ENCODE measurements around the gene KCNMA1. TPM values are rescaled to one million over a fixed set of nuclear protein-coding genes. Genes with fewer than 3 reads are reported as not detected.

KCNMA1 gene
- total and polyA plus RNA-seq, 4 donors = 36.2 to 95.0 (median 54.3) TPM

GRCh38 chr10:77539147-77539935 lies 98.3 kb downstream of the KCNMA1 start:
- Histone ChIP-seq H3K4me1 (ENCODE audit: control insufficient read depth, insufficient read depth, low read length) (no peaks in the 10 kb centered on the region), H3K4me3 (ENCODE audit: low read depth, low read length) (no peak overlapping the region), H3K9me3 (ENCODE audit: control insufficient read depth, insufficient read depth, low read length) (no peaks in the 10 kb centered on the region), H3K27me3 (ENCODE audit: control insufficient read depth, insufficient read depth, low read length) (no peaks in the 10 kb centered on the region), H3K36me3 (ENCODE audit: control insufficient read depth, insufficient read depth, low read length) (no peaks in the 10 kb centered on the region), H3K27ac (ENCODE audit: low read depth, low read length) (no peak overlapping the region)
- no peak for DNase-seq (ENCODE audit: low read depth in 4 of 6, low spot score in 6 of 6)
- WGBS (ENCODE audit: insufficient coverage) = 69% methylated on average over 4 of the region's 7 CpGs

GRCh38 chr10:77537720-77538373 lies 99.8 kb downstream of the KCNMA1 start:
- peak in 1 of 6 donors; percentile 84 for DNase-seq (ENCODE audit: low read depth in 4 of 6, low spot score in 6 of 6)
- Histone ChIP-seq H3K27ac (ENCODE audit: low read depth, low read length) (no peak overlapping the region), H3K36me3 (ENCODE audit: control insufficient read depth, insufficient read depth, low read length) (no peaks in the 10 kb centered on the region), H3K4me1 (ENCODE audit: control insufficient read depth, insufficient read depth, low read length) (no peaks in the 10 kb centered on the region), H3K27me3 (ENCODE audit: control insufficient read depth, insufficient read depth, low read length) (no peaks in the 10 kb centered on the region), H3K9me3 (ENCODE audit: control insufficient read depth, insufficient read depth, low read length) (no peaks in the 10 kb centered on the region), H3K4me3 (ENCODE audit: low read depth, low read length) (no peak overlapping the region)
- WGBS (ENCODE audit: insufficient coverage) = 81% methylated on average over 6 of the region's 13 CpGs

GRCh38 chr10:77537071-77537470 lies 100.5 kb downstream of the KCNMA1 start:
- H3K4me1 ChIP-seq (ENCODE audit: control insufficient read depth, insufficient read depth, low read length) = no peaks in the 10 kb centered on the region

GRCh38 chr10:77533887-77534278 lies 103.7 kb downstream of the KCNMA1 start:
- Histone ChIP-seq H3K9me3 (ENCODE audit: control insufficient read depth, insufficient read depth, low read length) (no peaks in the 10 kb centered on the region), H3K36me3 (ENCODE audit: control insufficient read depth, insufficient read depth, low read length) (no peaks in the 10 kb centered on the region), H3K4me3 (ENCODE audit: low read depth, low read length) (no peak overlapping the region), H3K4me1 (ENCODE audit: control insufficient read depth, insufficient read depth, low read length) (peaks cover 2% of the 10 kb centered on the region), H3K27ac (ENCODE audit: low read depth, low read length) (no peak overlapping the region), H3K27me3 (ENCODE audit: control insufficient read depth, insufficient read depth, low read length) (no peaks in the 10 kb centered on the region)
- no CpG with 5 or more reads among the region's 1 CpG for WGBS (ENCODE audit: insufficient coverage)
- no peak for DNase-seq (ENCODE audit: low read depth in 4 of 6, low spot score in 6 of 6)

More at GRCh38 chr10:77537071-77537470, 100.5 kb downstream of the KCNMA1 start:
- Histone ChIP-seq H3K4me3 (ENCODE audit: low read depth, low read length) (no peak overlapping the region), H3K27ac (ENCODE audit: low read depth, low read length) (no peak overlapping the region), H3K9me3 (ENCODE audit: control insufficient read depth, insufficient read depth, low read length) (no peaks in the 10 kb centered on the region), H3K27me3 (ENCODE audit: control insufficient read depth, insufficient read depth, low read length) (no peaks in the 10 kb centered on the region), H3K36me3 (ENCODE audit: control insufficient read depth, insufficient read depth, low read length) (no peaks in the 10 kb centered on the region)
- DNase-seq (ENCODE audit: low read depth in 4 of 6, low spot score in 6 of 6) = no peak
- WGBS (ENCODE audit: insufficient coverage) = 75% methylated on average over 2 of the region's 2 CpGs

- Histone ChIP-seq H3K36me3 (ENCODE audit: control insufficient read depth, insufficient read depth, low read length) (no peaks in the 10 kb centered on the region), H3K4me1 (ENCODE audit: control insufficient read depth, insufficient read depth, low read length) (peaks cover 2% of the 10 kb centered on the region), H3K9me3 (ENCODE audit: control insufficient read depth, insufficient read depth, low read length) (no peaks in the 10 kb centered on the region), H3K27ac (ENCODE audit: low read depth, low read length) (no peak overlapping the region), H3K4me3 (ENCODE audit: low read depth, low read length) (no peak overlapping the region), H3K27me3 (ENCODE audit: control insufficient read depth, insufficient read depth, low read length) (no peaks in the 10 kb centered on the region)
- 61% methylated on average over 5 of the region's 6 CpGs for WGBS (ENCODE audit: insufficient coverage)
- no peak for DNase-seq (ENCODE audit: low read depth in 4 of 6, low spot score in 6 of 6)
Observed at GRCh38 chr10:77533146-77533886, 104.3 kb downstream of the KCNMA1 start.

GRCh38 chr10:77532068-77532467 lies 105.5 kb downstream of the KCNMA1 start:
- H3K36me3 ChIP-seq (ENCODE audit: control insufficient read depth, insufficient read depth, low read length) = no peaks in the 10 kb centered on the region
- no peaks in the 10 kb centered on the region for H3K9me3 ChIP-seq (ENCODE audit: control insufficient read depth, insufficient read depth, low read length)
- no peak overlapping the region for H3K4me3 ChIP-seq (ENCODE audit: low read depth, low read length)
- H3K27ac ChIP-seq (ENCODE audit: low read depth, low read length) = no peak overlapping the region
- 79% methylated on average over 10 of the region's 12 CpGs for WGBS (ENCODE audit: insufficient coverage)
- peaks cover 10% of the 10 kb centered on the region for H3K4me1 ChIP-seq (ENCODE audit: control insufficient read depth, insufficient read depth, low read length)
- DNase-seq (ENCODE audit: low read depth in 4 of 6, low spot score in 6 of 6) = no peak
- no peaks in the 10 kb centered on the region for H3K27me3 ChIP-seq (ENCODE audit: control insufficient read depth, insufficient read depth, low read length)

GRCh38 chr10:77531441-77532001 lies 106.1 kb downstream of the KCNMA1 start:
- peaks cover 13% of the 10 kb centered on the region for H3K4me1 ChIP-seq (ENCODE audit: control insufficient read depth, insufficient read depth, low read length)
- H3K27me3 ChIP-seq (ENCODE audit: control insufficient read depth, insufficient read depth, low read length) = no peaks in the 10 kb centered on the region
- no peak overlapping the region for H3K27ac ChIP-seq (ENCODE audit: low read depth, low read length)
- H3K9me3 ChIP-seq (ENCODE audit: control insufficient read depth, insufficient read depth, low read length) = no peaks in the 10 kb centered on the region
- peak in 1 of 6 donors; percentile 39 for DNase-seq (ENCODE audit: low read depth in 4 of 6, low spot score in 6 of 6)
- no peaks in the 10 kb centered on the region for H3K36me3 ChIP-seq (ENCODE audit: control insufficient read depth, insufficient read depth, low read length)
- WGBS (ENCODE audit: insufficient coverage) = 53% methylated on average over 9 of the region's 10 CpGs
- no peak overlapping the region for H3K4me3 ChIP-seq (ENCODE audit: low read depth, low read length)

- H3K27me3 ChIP-seq (ENCODE audit: control insufficient read depth, insufficient read depth, low read length) = no peaks in the 10 kb centered on the region
- no peak overlapping the region for H3K27ac ChIP-seq (ENCODE audit: low read depth, low read length)
- H3K4me1 ChIP-seq (ENCODE audit: control insufficient read depth, insufficient read depth, low read length) = peaks cover 16% of the 10 kb centered on the region
- no peaks in the 10 kb centered on the region for H3K9me3 ChIP-seq (ENCODE audit: control insufficient read depth, insufficient read depth, low read length)
- no peaks in the 10 kb centered on the region for H3K36me3 ChIP-seq (ENCODE audit: control insufficient read depth, insufficient read depth, low read length)
- WGBS (ENCODE audit: insufficient coverage) = 80% methylated on average over 2 of the region's 3 CpGs
- DNase-seq (ENCODE audit: low read depth in 4 of 6, low spot score in 6 of 6) = no peak
- H3K4me3 ChIP-seq (ENCODE audit: low read depth, low read length) = no peak overlapping the region
Observed at GRCh38 chr10:77530011-77530410, 107.6 kb downstream of the KCNMA1 start.

GRCh38 chr10:77529050-77529576 lies 108.5 kb downstream of the KCNMA1 start:
- Histone ChIP-seq H3K9me3 (ENCODE audit: control insufficient read depth, insufficient read depth, low read length) (no peaks in the 10 kb centered on the region), H3K36me3 (ENCODE audit: control insufficient read depth, insufficient read depth, low read length) (no peaks in the 10 kb centered on the region), H3K27me3 (ENCODE audit: control insufficient read depth, insufficient read depth, low read length) (no peaks in the 10 kb centered on the region), H3K4me3 (ENCODE audit: low read depth, low read length) (no peak overlapping the region), H3K4me1 (ENCODE audit: control insufficient read depth, insufficient read depth, low read length) (peaks cover 20% of the 10 kb centered on the region), H3K27ac (ENCODE audit: low read depth, low read length) (no peak overlapping the region)
- WGBS (ENCODE audit: insufficient coverage) = no CpG with 5 or more reads among the region's 3 CpGs
- DNase-seq (ENCODE audit: low read depth in 4 of 6, low spot score in 6 of 6) = no peak

All from spinal cord (tissue), 10 donors.